Measurements from ENCODE around the gene ATAD3C. TPM values are rescaled to one million over a fixed set of nuclear protein-coding genes. Genes with fewer than 3 reads are reported as not detected.
A peak's percentile ranks its signal among the peaks of the same experiment; 100 is the strongest.

Gene ATAD3C
- total RNA-seq, 1 donor from 2014 or later = 1.8 TPM

GRCh38 chr1:1432274-1432950 lies 17.1 kb upstream of the ATAD3C start:
- Mint-ChIP-seq H3K27ac (ENCODE audit: unreplicated experiment) (peak overlapping the region; percentile 77), H3K4me3 (ENCODE audit: unreplicated experiment) (no peak overlapping the region), H3K4me1 (ENCODE audit: low read depth, unreplicated experiment) (peaks cover 16% of the 10 kb centered on the region), H3K9me3 (ENCODE audit: unreplicated experiment) (no peaks in the 10 kb centered on the region), H3K36me3 (ENCODE audit: low read depth, unreplicated experiment) (no peaks in the 10 kb centered on the region), H3K27me3 (ENCODE audit: low read depth, unreplicated experiment) (no peaks in the 10 kb centered on the region)
- H3K36me3 ChIP-seq (ENCODE audit: insufficient read depth, low read length) = no peaks in the 10 kb centered on the region
- FAIRE-seq (no peak), DNase-seq (ENCODE audit: low read depth) (no peak)
- peaks cover 6% of the 10 kb centered on the region for H4K20me1 ChIP-seq (ENCODE audit: insufficient read depth, low read length)
- no peak overlapping the region for H3K4me3 ChIP-seq (ENCODE audit: insufficient read depth, low read depth, low read length)
- no peak overlapping the region for H3K4me2 ChIP-seq (ENCODE audit: low read length)
- H2AFZ ChIP-seq (ENCODE audit: low read depth, low read length) = no peak overlapping the region
- H3K27ac ChIP-seq (ENCODE audit: low read depth, low read length) = no peak overlapping the region
- H3K9ac ChIP-seq (ENCODE audit: low read length) = no peak overlapping the region
- H3K9me3 ChIP-seq (ENCODE audit: insufficient read depth, low read depth, low read length) = no peaks in the 10 kb centered on the region
- H3K79me2 ChIP-seq (ENCODE audit: insufficient read depth, low read length) = no peaks in the 10 kb centered on the region
- no peak for TF ChIP-seq EZH2 (IDR thresholded peaks at IDR 0.05; ENCODE audit: insufficient read depth, low read length)
- no peak for TF ChIP-seq CTCF (IDR thresholded peaks at IDR 0.05; ENCODE audit: insufficient read depth, low read depth, low read length)
- H3K27me3 ChIP-seq (ENCODE audit: insufficient read depth, low read length) = no peaks in the 10 kb centered on the region
- peaks cover 35% of the 10 kb centered on the region for H3K4me1 ChIP-seq (ENCODE audit: insufficient read depth, low read length)

GRCh38 chr1:1432951-1433803 lies 16.3 kb upstream of the ATAD3C start:
- FAIRE-seq (no peak), DNase-seq (ENCODE audit: low read depth) (no peak)
- Histone ChIP-seq H3K27ac (ENCODE audit: low read depth, low read length) (no peak overlapping the region), H3K27me3 (ENCODE audit: insufficient read depth, low read length) (no peaks in the 10 kb centered on the region), H3K79me2 (ENCODE audit: insufficient read depth, low read length) (no peaks in the 10 kb centered on the region), H3K9ac (ENCODE audit: low read length) (peak overlapping the region; percentile 31), H3K9me3 (ENCODE audit: insufficient read depth, low read depth, low read length) (no peaks in the 10 kb centered on the region), H3K4me2 (ENCODE audit: low read length) (peak overlapping the region; percentile 85), H3K4me3 (ENCODE audit: insufficient read depth, low read depth, low read length) (no peak overlapping the region), H3K4me1 (ENCODE audit: insufficient read depth, low read length) (peaks cover 35% of the 10 kb centered on the region), H4K20me1 (ENCODE audit: insufficient read depth, low read length) (peaks cover 6% of the 10 kb centered on the region), H2AFZ (ENCODE audit: low read depth, low read length) (no peak overlapping the region), H3K36me3 (ENCODE audit: insufficient read depth, low read length) (no peaks in the 10 kb centered on the region)
- Mint-ChIP-seq H3K27me3 (ENCODE audit: low read depth, unreplicated experiment) (no peaks in the 10 kb centered on the region), H3K36me3 (ENCODE audit: low read depth, unreplicated experiment) (no peaks in the 10 kb centered on the region), H3K4me1 (ENCODE audit: low read depth, unreplicated experiment) (peaks cover 16% of the 10 kb centered on the region), H3K27ac (ENCODE audit: unreplicated experiment) (peak overlapping the region; percentile 26), H3K9me3 (ENCODE audit: unreplicated experiment) (no peaks in the 10 kb centered on the region), H3K4me3 (ENCODE audit: unreplicated experiment) (no peak overlapping the region)
- TF ChIP-seq EZH2 (IDR thresholded peaks at IDR 0.05; ENCODE audit: insufficient read depth, low read length) = no peak
- no peak for TF ChIP-seq CTCF (IDR thresholded peaks at IDR 0.05; ENCODE audit: insufficient read depth, low read depth, low read length)
